ENCODE results near the gene MRGPRG. TPM values are rescaled to one million over a fixed set of nuclear protein-coding genes. Genes with fewer than 3 reads are reported as not detected.
A peak's percentile ranks its signal among the peaks of the same experiment; 100 is the strongest.

Gene MRGPRG
- total and polyA plus RNA-seq, 10 donors: not detected

GRCh38 chr11:3231851-3232744, 13.5 kb upstream of the MRGPRG start, which contains the start of gene MRGPRE:
MRGPRE (minus strand) TSS chr11:3232417; CDS start chr11:3228799, 3,618 bp downstream.
- TF ChIP-seq CTCF (IDR thresholded peaks at IDR 0.05 in 8 of 11, conservative IDR thresholded peaks at IDR 0.05 in 3 of 11): no peak
- Histone ChIP-seq H3K36me3 (no peaks in the 10 kb centered on the region), H3K9me3 (no peaks in the 10 kb centered on the region), H3K4me1 (peaks cover 0 to 3% (median 0%) of the 10 kb centered on the region in 6 donors), H3K4me3 (no peak within 1 kb of the TSS), H3K27me3 (replicated peaks in 1 of 7) (peaks cover 0 to 53% (median 0%) of the 10 kb centered on the region in 7 donors), H3K27ac (no peak within 1 kb of the TSS)
- WGBS, 5 donors: 64 to 81% (median 72%) methylated on average over 24 to 39 of the region's 39 CpGs
- intact Hi-C loops (cut with DNase I; ENCODE audit: low total_unique reads): no loop called here
- peak; percentile 73 for DNase-seq

- Histone ChIP-seq H3K36me3 (no peaks in the 10 kb centered on the region), H3K4me3 (no peak overlapping the region), H3K4me1 (peaks cover 0 to 3% (median 0%) of the 10 kb centered on the region in 6 donors), H3K9me3 (no peaks in the 10 kb centered on the region), H3K27ac (no peak overlapping the region), H3K27me3 (replicated peaks in 1 of 7) (peaks cover 0 to 57% (median 0%) of the 10 kb centered on the region in 7 donors)
- intact Hi-C loops (cut with DNase I; ENCODE audit: low total_unique reads): no loop called here
- DNase-seq: no peak
- TF ChIP-seq POLR2AphosphoS5 (IDR thresholded peaks at IDR 0.05) (no peak), POLR2A (IDR thresholded peaks at IDR 0.05) (no peak), CTCF (IDR thresholded peaks at IDR 0.05 in 8 of 11, conservative IDR thresholded peaks at IDR 0.05 in 3 of 11) (no peak)
- 68 to 77% (median 74%) methylated on average over 6 of the region's 6 CpGs for WGBS, 5 donors
Observed at GRCh38 chr11:3231550-3231850, 12.9 kb upstream of the MRGPRG start.

- Histone ChIP-seq H3K27me3 (replicated peaks in 1 of 7) (peaks cover 0 to 57% (median 0%) of the 10 kb centered on the region in 7 donors), H3K4me3 (no peak overlapping the region), H3K36me3 (no peaks in the 10 kb centered on the region), H3K9me3 (no peaks in the 10 kb centered on the region), H3K4me1 (peaks cover 0 to 3% (median 0%) of the 10 kb centered on the region in 6 donors), H3K27ac (no peak overlapping the region)
- no peak for DNase-seq
- no peak for TF ChIP-seq POLR2A (IDR thresholded peaks at IDR 0.05)
- intact Hi-C loops (cut with DNase I; ENCODE audit: low total_unique reads): no loop called here
- 72 to 83% (median 82%) methylated on average over 12 of the region's 12 CpGs for WGBS, 5 donors
Observed at GRCh38 chr11:3230636-3231549, 12.3 kb upstream of the MRGPRG start.

- peak; percentile 65 for DNase-seq
- TF ChIP-seq POLR2A (IDR thresholded peaks at IDR 0.05): no peak
- no peak for TF ChIP-seq POLR2AphosphoS5 (IDR thresholded peaks at IDR 0.05)
- TF ChIP-seq CTCF (IDR thresholded peaks at IDR 0.05 in 8 of 11, conservative IDR thresholded peaks at IDR 0.05 in 3 of 11): no peak
- Histone ChIP-seq H3K9me3 (no peaks in the 10 kb centered on the region), H3K4me3 (no peak overlapping the region), H3K4me1 (peaks cover 0 to 10% (median 0%) of the 10 kb centered on the region in 6 donors), H3K36me3 (no peaks in the 10 kb centered on the region), H3K27ac (no peak overlapping the region), H3K27me3 (replicated peaks in 1 of 7) (peaks cover 0 to 63% (median 0%) of the 10 kb centered on the region in 7 donors)
- 75 to 91% (median 89%) methylated on average over 4 to 21 of the region's 21 CpGs for WGBS, 5 donors
- intact Hi-C loops (cut with DNase I; ENCODE audit: low total_unique reads): no loop called here
Observed at GRCh38 chr11:3229673-3230630, 11.3 kb upstream of the MRGPRG start.

Measured in spleen (tissue), 11 donors.